ENCODE data around the gene MIOS.

The MIOS gene

GRCh38 chr7:7585241-7585928 is 18.7 kb downstream of the MIOS start:
- no peaks in the 10 kb centered on the region for H3K4me1 Mint-ChIP-seq
- TF ChIP-seq CTCF (IDR thresholded peaks at IDR 0.05; ENCODE audit: unreplicated experiment in 3 of 3) = no peak
- no peak overlapping the region for H3K4me3 Mint-ChIP-seq
- H3K36me3 Mint-ChIP-seq (ENCODE audit: low read depth) = peaks cover 19% of the 10 kb centered on the region
- H3K9me3 Mint-ChIP-seq = no peaks in the 10 kb centered on the region
- H3K27ac Mint-ChIP-seq = no peak overlapping the region
- no peaks in the 10 kb centered on the region for H3K27me3 Mint-ChIP-seq (ENCODE audit: low read depth)

- Mint-ChIP-seq H3K4me1 (no peaks in the 10 kb centered on the region), H3K9me3 (peaks cover 10% of the 10 kb centered on the region), H3K4me3 (no peak overlapping the region), H3K27me3 (ENCODE audit: low read depth) (no peaks in the 10 kb centered on the region), H3K27ac (peak overlapping the region in 2 of 3 experiments; percentile 50 to 58), H3K36me3 (ENCODE audit: low read depth) (peaks cover 60% of the 10 kb centered on the region)
- TF ChIP-seq CTCF (IDR thresholded peaks at IDR 0.05; ENCODE audit: unreplicated experiment in 3 of 3) = peak; percentile 20 to 54 (median 34)
Measured at GRCh38 chr7:7595451-7595850, 28.8 kb downstream of the MIOS start.

GRCh38 chr7:7596176-7596575 is 29.5 kb downstream of the MIOS start:
- Mint-ChIP-seq H3K27ac (no peak overlapping the region), H3K36me3 (ENCODE audit: low read depth) (peaks cover 60% of the 10 kb centered on the region), H3K4me3 (no peak overlapping the region), H3K27me3 (ENCODE audit: low read depth) (no peaks in the 10 kb centered on the region), H3K4me1 (no peaks in the 10 kb centered on the region), H3K9me3 (peaks cover 16% of the 10 kb centered on the region)
- no peak for TF ChIP-seq CTCF (IDR thresholded peaks at IDR 0.05; ENCODE audit: unreplicated experiment in 3 of 3)

GRCh38 chr7:7607010-7607409 is 40.3 kb downstream of the MIOS start:
- Mint-ChIP-seq H3K4me1 (no peaks in the 10 kb centered on the region), H3K36me3 (ENCODE audit: low read depth) (peaks cover 19% of the 10 kb centered on the region), H3K9me3 (no peaks in the 10 kb centered on the region), H3K4me3 (no peak overlapping the region), H3K27me3 (ENCODE audit: low read depth) (no peaks in the 10 kb centered on the region), H3K27ac (no peak overlapping the region)
- no peak for TF ChIP-seq CTCF (IDR thresholded peaks at IDR 0.05; ENCODE audit: unreplicated experiment in 3 of 3)

- Mint-ChIP-seq H3K27ac (no peak overlapping the region), H3K36me3 (ENCODE audit: low read depth) (peaks cover 19% of the 10 kb centered on the region), H3K4me3 (no peak overlapping the region), H3K4me1 (no peaks in the 10 kb centered on the region), H3K9me3 (no peaks in the 10 kb centered on the region), H3K27me3 (ENCODE audit: low read depth) (no peaks in the 10 kb centered on the region)
- TF ChIP-seq CTCF (IDR thresholded peaks at IDR 0.05; ENCODE audit: unreplicated experiment in 3 of 3) = no peak
Measured at GRCh38 chr7:7609330-7609729, 42.6 kb downstream of the MIOS start.

GRCh38 chr7:7612519-7612918 is 45.8 kb downstream of the MIOS start:
- Mint-ChIP-seq H3K27me3 (ENCODE audit: low read depth) (no peaks in the 10 kb centered on the region), H3K27ac (no peak overlapping the region)

More at GRCh38 chr7:7612519-7612918, 45.8 kb downstream of the MIOS start:
- H3K9me3 Mint-ChIP-seq = no peaks in the 10 kb centered on the region
- H3K36me3 Mint-ChIP-seq (ENCODE audit: low read depth) = peaks cover 8% of the 10 kb centered on the region
- H3K4me3 Mint-ChIP-seq = no peak overlapping the region
- TF ChIP-seq CTCF (IDR thresholded peaks at IDR 0.05; ENCODE audit: unreplicated experiment in 3 of 3) = no peak
- H3K4me1 Mint-ChIP-seq = no peaks in the 10 kb centered on the region

Measured in nephron (organoid).